ENCODE measurements around the gene SPACA6.

SPACA6 gene

GRCh38 chr19:51739466-51740213, 46.5 kb downstream of the SPACA6 start:
- no peak for DNase-seq

DNA sequence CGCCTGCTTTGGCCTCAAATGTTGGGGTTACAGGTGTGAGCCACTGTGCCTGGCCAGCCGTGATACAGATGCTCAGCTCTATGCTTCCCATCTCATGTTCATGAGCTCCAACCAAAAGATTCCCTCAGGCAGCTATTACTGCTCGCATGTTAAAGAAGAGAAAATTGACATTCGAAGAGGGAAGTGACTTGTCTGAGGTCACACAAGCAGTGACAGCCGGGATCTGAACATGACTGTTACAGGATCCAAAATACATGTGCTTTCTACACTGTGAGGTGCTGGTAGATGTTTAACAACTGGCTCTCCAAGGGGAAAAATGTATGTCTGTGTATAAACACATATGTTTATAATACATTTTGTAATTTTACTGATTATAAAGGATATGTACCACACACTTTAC, 47.2 kb downstream of the SPACA6 start:
- no peak for DNase-seq

DNA sequence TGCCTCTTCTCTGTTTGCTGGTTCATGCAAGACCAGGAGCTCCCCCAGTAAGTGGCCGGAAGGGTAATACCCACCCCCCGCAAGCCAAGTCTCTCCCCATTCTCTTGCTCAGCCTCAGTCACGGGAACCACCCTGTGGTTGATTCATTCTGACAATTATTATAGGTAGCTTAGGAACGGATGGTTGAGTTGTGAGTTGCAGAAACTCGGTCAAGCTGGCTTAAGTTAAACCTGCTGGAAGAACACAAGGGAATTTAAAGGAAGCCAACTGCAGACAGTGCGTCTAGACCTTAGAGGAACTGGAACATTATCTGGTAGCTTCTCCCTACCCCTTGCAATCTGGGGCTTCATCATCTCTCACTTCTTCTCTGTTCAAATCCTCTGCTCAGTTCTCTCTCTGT, 49.7 kb downstream of the SPACA6 start:
- DNase-seq: no peak

GRCh38 chr19:51743405-51743804, 50.3 kb downstream of the SPACA6 start:
- no peak for DNase-seq

DNA sequence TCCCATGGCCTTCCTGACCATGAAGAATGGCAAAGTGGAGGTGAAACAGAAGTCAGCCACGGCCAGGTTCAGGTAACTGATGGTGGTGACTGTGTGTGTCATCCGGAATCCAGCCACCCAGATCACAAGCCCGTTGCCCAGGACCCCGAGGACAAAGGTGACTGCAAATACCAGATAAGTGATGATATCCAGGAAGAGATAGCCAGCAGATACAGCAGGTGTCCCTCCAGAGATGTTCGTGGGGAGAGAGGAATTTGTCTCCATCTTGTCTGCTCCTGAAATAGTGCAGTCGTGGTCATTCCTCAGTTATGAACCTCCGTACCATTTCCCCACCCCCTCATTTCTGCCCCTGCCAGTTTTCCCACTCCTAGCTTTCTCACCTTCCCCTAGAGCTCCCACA, 53.6 kb downstream of the SPACA6 start:
- DNase-seq: no peak

DNA sequence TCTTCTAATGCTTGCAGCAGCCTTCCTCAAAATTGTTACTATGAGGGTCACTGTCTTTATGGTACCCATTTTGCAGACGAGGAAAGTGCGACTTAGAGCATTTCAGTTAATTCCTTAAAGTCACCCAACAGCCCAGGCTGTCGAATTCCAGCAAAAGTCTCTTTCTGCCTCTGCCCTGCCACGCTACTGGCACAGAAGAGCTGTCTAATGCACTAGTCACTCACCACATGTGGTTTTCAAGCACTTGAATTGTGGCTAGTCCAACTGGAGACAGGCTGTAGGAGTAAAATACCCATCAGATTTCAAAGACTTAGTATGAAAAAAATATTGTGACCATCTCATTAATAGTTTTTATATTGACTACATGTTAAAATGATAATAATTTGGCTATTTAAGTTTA, 56.8 kb downstream of the SPACA6 start:
- DNase-seq: no peak

DNA sequence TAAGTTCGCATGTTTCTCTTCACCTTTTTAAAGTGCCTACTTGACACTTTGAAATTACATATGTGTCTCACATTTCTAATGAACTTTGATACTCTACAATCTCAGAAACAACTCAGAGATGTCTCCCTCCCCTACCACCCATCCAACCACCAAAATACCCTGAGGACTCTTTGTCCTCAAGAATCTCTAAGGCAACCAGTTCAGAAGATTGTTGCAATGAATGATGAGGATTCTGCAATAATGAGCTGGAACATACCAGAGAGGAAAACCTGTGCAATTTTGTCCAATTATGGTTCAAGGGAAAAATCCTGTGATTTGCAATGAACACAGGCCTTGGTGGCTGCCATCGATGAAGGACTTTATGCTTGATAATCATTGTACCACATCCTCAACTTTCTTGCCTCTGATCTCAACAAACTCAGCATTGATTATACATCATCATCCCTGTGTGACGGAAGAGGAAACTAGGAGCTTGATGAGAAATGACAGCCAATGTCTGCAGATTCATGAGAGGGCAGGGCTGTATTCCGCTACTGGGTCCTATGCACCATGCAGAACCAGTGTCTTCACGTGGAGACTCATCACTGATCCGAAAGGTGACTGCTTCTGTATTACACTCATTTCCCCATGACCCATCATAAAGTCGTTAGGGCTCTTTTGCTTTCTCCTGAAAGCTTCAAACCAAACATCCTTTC, 57.4 kb downstream of the SPACA6 start:
- DNase-seq: no peak

GRCh38 chr19:51751655-51752054, 58.5 kb downstream of the SPACA6 start, which contains the start of gene FPR1:
TSS of gene FPR1 (minus strand) at chr19:51751878. CDS start at chr19:51746994, 4,884 bp downstream.
- no peak for DNase-seq

DNA sequence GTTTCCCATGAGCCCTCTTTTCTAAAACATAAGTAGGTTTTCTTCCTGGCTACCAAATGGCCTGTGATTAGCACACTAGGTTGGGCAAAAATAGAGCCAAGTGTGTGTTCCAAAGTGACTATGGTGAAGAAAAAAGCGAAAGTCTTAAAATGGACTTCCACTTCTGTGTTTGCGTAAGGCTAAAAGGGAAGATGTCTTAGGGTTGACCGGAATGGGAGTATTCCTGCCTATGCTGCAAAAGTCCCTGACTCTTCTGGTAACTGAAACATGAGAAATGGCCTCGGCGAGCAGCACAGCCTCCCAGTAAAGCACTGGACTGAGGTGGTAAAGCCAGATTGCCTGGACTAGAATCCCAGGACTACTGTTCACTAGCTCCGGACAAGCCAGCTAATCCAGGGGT, 61.0 kb downstream of the SPACA6 start:
- peak; percentile 14 for DNase-seq

DNA sequence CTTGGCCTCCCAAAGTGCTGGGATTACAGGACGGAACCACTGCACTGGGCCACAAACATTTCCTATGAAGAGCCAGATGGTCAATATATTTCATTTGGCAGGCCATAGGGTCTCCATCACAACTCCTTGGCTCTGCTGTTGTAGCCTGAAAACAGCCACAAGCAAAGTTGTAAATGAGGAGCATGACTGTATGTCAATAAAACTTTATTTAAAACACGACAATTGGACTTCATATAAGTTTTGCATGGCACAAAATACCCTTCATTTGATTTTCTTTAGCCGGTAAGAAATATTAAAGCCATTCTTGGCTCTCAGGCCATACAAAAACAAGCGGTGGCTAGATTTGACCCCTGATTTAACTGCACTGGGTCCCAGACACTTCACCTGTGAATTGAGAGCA, 61.6 kb downstream of the SPACA6 start:
- DNase-seq: no peak
